HG02852 (cell line): ENCODE results near the gene MUC4.
"Not testable (repeated sequence)": the region's sequence is repeated elsewhere in the genome, so short reads cannot be mapped to it uniquely, and the experiment has no call there.

ENCODE experiments used
- ATAC-seq: cut with Tn5 transposase; IDR thresholded peaks from one replicate; pipeline ENCODE4 v1.9.1; 2021; ENCODE audit warnings: mild to moderate bottlenecking, moderate library complexity; ENCODE audit not compliant: unreplicated experiment

Gene MUC4

GRCh38 chr3:195839260-195840010 lies 27.7 kb upstream of the MUC4 start:
- no peak for ATAC-seq

GRCh38 chr3:195838714-195839113 lies 27.0 kb upstream of the MUC4 start:
- ATAC-seq, result no peak

DNA sequence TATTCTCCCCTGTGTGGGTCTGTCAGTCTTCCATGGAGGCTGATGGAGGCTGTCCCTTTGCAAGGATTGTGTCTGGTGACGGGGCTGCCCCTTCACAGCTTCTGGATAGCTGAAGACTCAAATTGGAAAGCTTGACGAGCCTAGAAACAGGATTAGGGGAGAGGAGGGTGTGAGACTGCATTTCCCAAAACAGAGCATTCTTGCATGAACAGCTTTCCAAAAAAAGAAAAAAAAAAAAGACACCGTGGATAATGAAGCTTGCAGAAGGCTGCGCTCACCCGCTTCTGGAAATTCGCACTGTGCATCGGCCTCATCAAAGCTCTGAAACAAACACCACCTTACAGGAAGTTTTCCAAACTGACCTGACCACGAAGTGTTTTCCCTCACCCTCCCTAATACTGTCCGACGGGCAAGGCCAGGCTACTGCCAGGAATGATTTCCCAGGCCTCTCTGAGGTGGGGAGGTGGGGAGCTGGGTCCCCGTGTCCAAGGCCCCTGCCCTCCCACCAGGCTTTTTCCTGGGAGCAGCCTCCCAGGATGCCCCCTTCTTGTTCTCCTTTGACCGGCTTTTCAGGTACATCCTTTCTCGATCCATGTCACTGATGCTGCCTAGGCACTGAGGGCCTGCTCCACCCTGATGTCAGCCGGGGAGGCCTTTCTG lies 24.9 kb upstream of the MUC4 start:
- no peak for ATAC-seq

DNA sequence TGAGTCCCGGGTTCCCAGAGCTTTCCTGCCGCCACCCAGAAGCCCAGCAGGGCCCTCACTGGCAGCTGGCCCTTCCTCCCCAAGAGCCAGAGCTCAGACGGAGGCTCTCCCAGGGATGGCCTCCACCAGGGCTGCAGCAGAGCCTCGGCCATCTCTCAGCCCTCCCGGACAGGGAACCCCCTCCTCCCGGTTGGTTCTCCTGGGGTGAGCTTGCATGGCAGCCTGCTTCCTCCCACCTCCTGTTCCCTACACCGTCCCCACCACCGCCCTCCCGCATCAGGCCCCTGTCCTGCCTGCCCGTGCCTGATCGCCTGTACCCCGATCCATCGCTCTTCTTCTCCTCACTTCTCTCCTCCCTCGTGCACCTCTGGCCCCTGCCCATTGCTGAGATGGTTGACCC lies 24.1 kb upstream of the MUC4 start:
- no peak for ATAC-seq

- ATAC-seq, result no peak
These were observed 23.2 kb upstream of the MUC4 start for GRCh38 chr3:195834675-195835583.

- ATAC-seq, result no peak
These were observed 18.1 kb upstream of the MUC4 start for GRCh38 chr3:195829897-195830254.

- no peak for ATAC-seq
These were observed 17.0 kb upstream of the MUC4 start for GRCh38 chr3:195828762-195829161.

GRCh38 chr3:195825857-195826804 lies 14.4 kb upstream of the MUC4 start:
- no peak for ATAC-seq

GRCh38 chr3:195825191-195825588 lies 13.5 kb upstream of the MUC4 start:
- ATAC-seq, result no peak

DNA sequence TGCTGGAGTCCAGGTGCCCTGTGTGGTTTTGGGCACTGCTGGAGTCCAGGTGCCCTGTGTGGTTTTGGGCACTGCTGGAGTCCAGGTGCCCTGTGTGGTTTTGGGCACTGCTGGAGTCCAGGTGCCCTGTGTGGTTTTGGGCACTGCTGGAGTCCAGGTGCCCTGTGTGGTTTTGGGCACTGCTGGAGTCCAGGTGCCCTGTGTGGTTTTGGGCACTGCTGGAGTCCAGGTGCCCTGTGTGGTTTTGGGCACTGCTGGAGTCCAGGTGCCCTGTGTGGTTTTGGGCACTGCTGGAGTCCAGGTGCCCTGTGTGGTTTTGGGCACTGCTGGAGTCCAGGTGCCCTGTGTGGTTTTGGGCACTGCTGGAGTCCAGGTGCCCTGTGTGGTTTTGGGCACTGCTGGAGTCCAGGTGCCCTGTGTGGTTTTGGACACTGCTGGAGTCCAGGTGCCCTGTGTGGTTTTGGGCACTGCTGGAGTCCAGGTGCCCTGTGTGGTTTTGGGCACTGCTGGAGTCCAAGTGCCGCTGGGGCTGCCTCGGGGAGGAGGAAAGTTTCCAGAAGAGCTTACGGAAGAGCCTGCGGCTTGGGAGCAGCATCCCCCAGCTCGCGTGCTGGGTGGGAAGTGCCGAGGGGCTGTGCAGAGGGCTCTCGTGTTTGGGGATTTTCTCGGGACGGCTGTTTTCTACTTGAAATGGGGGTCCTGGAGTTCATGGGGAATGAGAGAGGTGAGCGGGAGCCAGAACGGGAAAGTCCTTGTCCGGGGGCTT lies 12.9 kb upstream of the MUC4 start:
- not testable (repeated sequence) for ATAC-seq

- no peak for ATAC-seq
These were observed 12.3 kb upstream of the MUC4 start for GRCh38 chr3:195823999-195824398.

GRCh38 chr3:195823280-195823679 lies 11.6 kb upstream of the MUC4 start:
- ATAC-seq, result no peak

GRCh38 chr3:195822131-195822696 lies 10.5 kb upstream of the MUC4 start:
- ATAC-seq, result no peak

DNA sequence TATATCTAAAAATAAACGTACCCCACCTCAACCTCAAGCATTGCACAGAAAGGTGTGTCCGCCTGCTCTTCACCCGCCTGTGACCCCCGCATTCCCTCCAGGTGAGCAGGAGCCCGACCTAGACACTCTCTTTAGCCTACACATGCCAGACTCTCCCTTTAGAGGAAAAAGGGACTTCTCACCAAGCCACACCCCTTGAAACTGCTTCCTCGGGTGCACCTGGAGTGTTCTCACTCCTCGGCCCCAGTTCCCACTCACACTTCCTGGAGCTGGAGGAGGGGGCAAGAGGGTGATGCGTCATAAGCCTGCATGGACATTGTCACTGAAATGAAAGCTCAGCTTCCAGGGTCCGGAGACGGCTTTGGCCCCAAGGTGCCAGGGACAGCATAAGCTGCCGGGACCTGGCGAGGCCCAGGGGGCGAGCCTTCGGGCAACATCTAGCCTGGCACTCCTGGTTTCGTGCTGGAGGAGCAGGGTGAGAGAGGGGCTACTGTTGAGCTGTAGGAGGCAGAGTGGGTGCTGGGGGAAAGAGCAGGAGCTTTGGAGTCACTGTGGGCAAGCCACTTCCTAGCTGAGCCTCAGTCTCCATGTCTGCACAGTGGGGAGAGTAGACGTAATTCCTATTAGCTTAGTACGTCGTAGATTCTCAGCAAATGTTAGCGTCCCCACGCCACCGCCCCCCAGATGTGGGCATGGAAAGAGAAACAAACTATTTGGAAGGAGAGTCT lies 9.8 kb upstream of the MUC4 start:
- ATAC-seq, result no peak

DNA sequence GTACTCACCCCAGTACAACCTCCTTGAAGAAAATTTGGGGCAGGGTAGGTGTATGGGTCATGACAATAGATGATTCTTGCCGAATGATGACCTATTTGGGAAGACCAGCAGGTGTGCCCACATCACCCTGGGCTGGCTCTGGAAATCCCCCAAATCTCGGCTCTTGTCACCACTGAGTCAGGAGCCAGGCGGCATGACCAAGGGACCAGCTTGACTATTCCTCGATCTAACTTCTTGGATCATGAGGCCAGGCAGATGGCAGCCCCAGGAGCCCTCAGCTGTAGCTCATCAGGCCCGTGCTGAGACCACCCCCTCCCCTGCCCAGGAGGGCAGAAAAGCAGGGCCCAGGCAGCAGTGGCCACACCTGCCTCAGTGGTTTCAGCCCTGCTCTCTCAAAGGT lies 9.2 kb upstream of the MUC4 start:
- ATAC-seq, result no peak

DNA sequence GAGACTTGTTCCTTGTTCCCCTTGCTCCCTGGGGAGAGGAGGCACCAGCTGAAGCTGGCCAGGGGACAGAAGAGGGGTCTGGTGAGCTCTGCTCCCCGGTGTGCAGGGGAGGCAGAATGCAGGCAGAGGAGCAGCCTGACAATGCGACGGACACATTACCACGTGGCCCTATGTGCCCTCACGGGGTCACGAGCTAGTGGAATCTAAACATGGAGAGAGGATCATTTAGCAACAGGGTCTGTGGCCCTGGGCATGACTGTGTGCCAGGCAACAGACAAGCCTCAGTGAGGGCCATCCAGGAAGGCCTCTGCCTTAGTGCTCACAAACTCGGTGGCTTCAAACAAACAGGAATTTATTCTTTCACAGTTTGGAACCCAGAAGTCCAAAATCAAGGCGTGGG lies 8.5 kb upstream of the MUC4 start:
- no peak for ATAC-seq

DNA sequence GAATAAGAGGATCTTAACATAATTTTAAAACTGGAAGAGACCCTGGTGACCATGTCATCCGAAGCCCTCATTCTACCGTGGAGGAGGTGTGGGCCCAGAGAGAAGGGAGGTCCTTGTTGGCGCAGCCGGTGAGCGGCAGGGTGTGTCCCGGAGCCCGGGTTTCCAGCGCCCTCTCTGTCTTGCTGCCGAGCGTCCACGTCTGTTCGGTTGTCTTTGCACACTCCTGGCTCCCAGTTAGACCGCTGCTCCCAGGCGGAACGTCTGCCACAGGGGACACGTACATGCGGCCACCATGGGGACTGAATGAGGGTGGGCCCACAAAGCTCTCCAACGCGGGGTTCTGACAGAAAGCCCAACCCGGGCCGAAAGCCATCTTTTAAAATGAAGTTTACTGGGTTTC lies 6.6 kb upstream of the MUC4 start:
- no peak for ATAC-seq

- ATAC-seq, result no peak
These were observed 5.9 kb upstream of the MUC4 start for GRCh38 chr3:195817578-195818135.
